Parathyroid adenoma (tissue), 2 donors: ENCODE measurements around the gene LRBA.

Source experiments
- H2AFZ ChIP-seq: fragments of 300-600 bp; sonication (generic); one replicate; pipeline ENCODE4 v1.7.0; 2017; ENCODE audit warnings: antibody characterized with exemption, mild to moderate bottlenecking
- H3K27ac ChIP-seq: fragments of 300-600 bp; sonication (generic); one replicate; pipeline ENCODE4 v1.7.0; 2017
- H3K27me3 ChIP-seq: fragments of 300-600 bp; sonication (generic); one replicate; pipeline ENCODE4 v1.7.0; 2017; ENCODE audit warnings: low read length; ENCODE audit not compliant: control insufficient read depth, insufficient read depth
- H3K36me3 ChIP-seq: fragments of 300-600 bp; sonication (generic); one replicate; pipeline ENCODE4 v1.7.0; 2017; ENCODE audit warnings: low read length; ENCODE audit not compliant: control insufficient read depth, insufficient read depth
- H3K4me1 ChIP-seq: fragments of 300-600 bp; sonication (generic); one replicate; pipeline ENCODE4 v1.7.0; 2017; ENCODE audit warnings: control low read depth
- H3K4me2 ChIP-seq: fragments of 300-600 bp; sonication (generic); one replicate; pipeline ENCODE4 v1.7.0; 2017; ENCODE audit warnings: low read length
- H3K4me3 ChIP-seq: fragments of 300-600 bp; sonication (generic); one replicate; pipeline ENCODE4 v1.7.0; 2017; ENCODE audit warnings: low read depth, low read length
- H3K79me2 ChIP-seq: fragments of 300-600 bp; sonication (generic); one replicate; pipeline ENCODE4 v1.7.0; 2017; ENCODE audit warnings: control low read depth
- H3K9ac ChIP-seq: fragments of 300-600 bp; sonication (generic); one replicate; pipeline ENCODE4 v1.7.0; 2017; ENCODE audit warnings: mild to moderate bottlenecking
- H3K9me3 ChIP-seq: fragments of 300-600 bp; sonication (generic); one replicate; pipeline ENCODE4 v1.7.0; 2017; ENCODE audit warnings: low read length; ENCODE audit not compliant: control insufficient read depth
- TF ChIP-seq, protein P1 (sequence below): fragments of 300-600 bp; sonication (generic); IDR thresholded peaks from one replicate; pipeline ENCODE4 v1.7.0; 2017; ENCODE audit warnings: antibody characterized with exemption, mild to moderate bottlenecking
- donor health status: primary hyperparathyroidism.

Gene LRBA

DNA sequence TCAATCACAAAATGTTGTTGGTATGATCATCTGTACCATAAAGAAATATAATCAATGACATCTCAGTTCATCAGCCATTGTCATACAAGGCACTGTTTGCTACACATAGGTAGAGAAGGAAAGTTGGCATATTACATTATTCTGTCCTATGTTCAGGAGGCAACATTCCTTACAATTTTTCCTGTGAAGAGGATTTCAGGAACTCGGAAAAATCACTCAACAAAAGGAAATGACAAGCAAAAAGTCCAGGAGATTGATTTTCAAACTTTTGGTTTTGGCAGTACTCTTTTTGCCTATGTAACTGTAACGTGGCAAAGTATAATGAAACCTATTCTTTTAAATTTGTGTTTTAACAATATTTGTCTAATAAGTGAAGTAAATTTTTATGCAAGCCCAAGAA is 301.8 kb downstream of the LRBA start:
- Histone ChIP-seq H2AFZ (no peak overlapping the region), H3K4me1 (no peaks in the 10 kb centered on the region), H3K9ac (no peak overlapping the region), H3K4me3 (no peak overlapping the region), H3K9me3 (no peaks in the 10 kb centered on the region), H3K79me2 (no peaks in the 10 kb centered on the region), H3K27ac (no peak overlapping the region), H3K36me3 (no peaks in the 10 kb centered on the region), H3K4me2 (no peak overlapping the region), H3K27me3 (no peaks in the 10 kb centered on the region)
- TF ChIP-seq, protein P1, sequence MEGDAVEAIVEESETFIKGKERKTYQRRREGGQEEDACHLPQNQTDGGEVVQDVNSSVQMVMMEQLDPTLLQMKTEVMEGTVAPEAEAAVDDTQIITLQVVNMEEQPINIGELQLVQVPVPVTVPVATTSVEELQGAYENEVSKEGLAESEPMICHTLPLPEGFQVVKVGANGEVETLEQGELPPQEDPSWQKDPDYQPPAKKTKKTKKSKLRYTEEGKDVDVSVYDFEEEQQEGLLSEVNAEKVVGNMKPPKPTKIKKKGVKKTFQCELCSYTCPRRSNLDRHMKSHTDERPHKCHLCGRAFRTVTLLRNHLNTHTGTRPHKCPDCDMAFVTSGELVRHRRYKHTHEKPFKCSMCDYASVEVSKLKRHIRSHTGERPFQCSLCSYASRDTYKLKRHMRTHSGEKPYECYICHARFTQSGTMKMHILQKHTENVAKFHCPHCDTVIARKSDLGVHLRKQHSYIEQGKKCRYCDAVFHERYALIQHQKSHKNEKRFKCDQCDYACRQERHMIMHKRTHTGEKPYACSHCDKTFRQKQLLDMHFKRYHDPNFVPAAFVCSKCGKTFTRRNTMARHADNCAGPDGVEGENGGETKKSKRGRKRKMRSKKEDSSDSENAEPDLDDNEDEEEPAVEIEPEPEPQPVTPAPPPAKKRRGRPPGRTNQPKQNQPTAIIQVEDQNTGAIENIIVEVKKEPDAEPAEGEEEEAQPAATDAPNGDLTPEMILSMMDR = no peak

- no peak overlapping the region for H3K27ac ChIP-seq
- TF ChIP-seq, protein P1 = no peak
- H3K9me3 ChIP-seq = no peaks in the 10 kb centered on the region
- H2AFZ ChIP-seq = no peak overlapping the region
- H3K9ac ChIP-seq = no peak overlapping the region
- H3K4me2 ChIP-seq = no peak overlapping the region
- no peaks in the 10 kb centered on the region for H3K79me2 ChIP-seq
- no peak overlapping the region for H3K4me3 ChIP-seq
- no peaks in the 10 kb centered on the region for H3K4me1 ChIP-seq
- no peaks in the 10 kb centered on the region for H3K27me3 ChIP-seq
- no peaks in the 10 kb centered on the region for H3K36me3 ChIP-seq
These were observed 304.2 kb downstream of the LRBA start for GRCh38 chr4:150710770-150711375.

DNA sequence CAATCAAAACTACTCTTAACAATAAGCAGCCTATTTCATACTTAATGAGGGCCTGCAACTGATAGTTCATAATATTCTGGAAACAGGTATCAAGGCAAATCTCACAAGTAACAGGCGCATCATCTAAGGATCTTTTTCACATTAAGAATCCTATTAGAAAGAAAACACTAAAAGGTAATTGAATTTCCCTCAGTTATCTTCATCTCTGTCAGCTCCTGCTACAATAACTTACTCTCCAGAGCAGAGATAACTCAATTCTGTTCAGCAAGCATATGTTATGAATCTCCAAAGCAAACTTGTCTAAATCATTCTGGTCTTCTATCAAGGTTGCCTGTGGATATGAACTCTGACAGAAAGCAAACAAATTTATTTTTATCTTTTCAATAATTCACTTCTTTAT is 307.1 kb downstream of the LRBA start:
- H3K36me3 ChIP-seq = no peaks in the 10 kb centered on the region
- TF ChIP-seq, protein P1 = no peak

GRCh38 chr4:150699599-150699998 is 315.5 kb downstream of the LRBA start:
- Histone ChIP-seq H3K36me3 (no peaks in the 10 kb centered on the region), H3K4me1 (no peaks in the 10 kb centered on the region), H3K79me2 (no peaks in the 10 kb centered on the region), H3K4me2 (no peak overlapping the region), H3K27me3 (no peaks in the 10 kb centered on the region), H3K4me3 (no peak overlapping the region), H3K27ac (no peak overlapping the region), H2AFZ (no peak overlapping the region), H3K9me3 (no peaks in the 10 kb centered on the region), H3K9ac (no peak overlapping the region)
- TF ChIP-seq, protein P1 = no peak

More for the DNA sequence above, 307.1 kb downstream of the LRBA start:
- H3K4me1 ChIP-seq = no peaks in the 10 kb centered on the region
- no peaks in the 10 kb centered on the region for H3K79me2 ChIP-seq
- no peak overlapping the region for H3K4me3 ChIP-seq
- H3K9ac ChIP-seq = no peak overlapping the region
- no peak overlapping the region for H2AFZ ChIP-seq
- H3K9me3 ChIP-seq = no peaks in the 10 kb centered on the region
- H3K4me2 ChIP-seq = no peak overlapping the region
- no peaks in the 10 kb centered on the region for H3K27me3 ChIP-seq
- no peak overlapping the region for H3K27ac ChIP-seq

- Histone ChIP-seq H3K4me1 (no peaks in the 10 kb centered on the region), H2AFZ (no peak overlapping the region), H3K9me3 (no peaks in the 10 kb centered on the region), H3K36me3 (no peaks in the 10 kb centered on the region), H3K79me2 (no peaks in the 10 kb centered on the region), H3K9ac (no peak overlapping the region), H3K4me3 (no peak overlapping the region), H3K27me3 (no peaks in the 10 kb centered on the region), H3K4me2 (no peak overlapping the region), H3K27ac (no peak overlapping the region)
- TF ChIP-seq, protein P1 = no peak
These were observed 319.9 kb downstream of the LRBA start for GRCh38 chr4:150695162-150695561.
